ENCODE data around the gene EDAR.

Gene EDAR

GRCh38 chr2:108877506-108877905 is 111.5 kb downstream of the EDAR start:
- TF ChIP-seq CTCF (IDR thresholded peaks at IDR 0.05; ENCODE audit: low read depth, low read length) = no peak
- no peak for DNase-seq (ENCODE audit: extremely low read depth, low read depth)

GRCh38 chr2:108870069-108870644 is 118.9 kb downstream of the EDAR start:
- no peak for DNase-seq (ENCODE audit: extremely low read depth, low read depth)
- no peak for TF ChIP-seq CTCF (IDR thresholded peaks at IDR 0.05; ENCODE audit: low read depth, low read length)

- TF ChIP-seq CTCF (IDR thresholded peaks at IDR 0.05; ENCODE audit: low read depth, low read length) = no peak
- DNase-seq (ENCODE audit: extremely low read depth, low read depth) = no peak
These were observed 119.5 kb downstream of the EDAR start for GRCh38 chr2:108869542-108869941.

GRCh38 chr2:108868911-108869310 is 120.1 kb downstream of the EDAR start:
- DNase-seq (ENCODE audit: extremely low read depth, low read depth) = no peak
- no peak for TF ChIP-seq CTCF (IDR thresholded peaks at IDR 0.05; ENCODE audit: low read depth, low read length)

- TF ChIP-seq CTCF (IDR thresholded peaks at IDR 0.05; ENCODE audit: low read depth, low read length) = no peak
- no peak for DNase-seq (ENCODE audit: extremely low read depth, low read depth)
These were observed 123.0 kb downstream of the EDAR start for GRCh38 chr2:108866041-108866440.

- DNase-seq (ENCODE audit: extremely low read depth, low read depth) = no peak
- no peak for TF ChIP-seq CTCF (IDR thresholded peaks at IDR 0.05; ENCODE audit: low read depth, low read length)
These were observed 130.1 kb downstream of the EDAR start for GRCh38 chr2:108858894-108859293.

GRCh38 chr2:108855194-108855593 is 133.8 kb downstream of the EDAR start:
- TF ChIP-seq CTCF (IDR thresholded peaks at IDR 0.05; ENCODE audit: low read depth, low read length) = no peak; the same call in 1 of the 2 replicates
- no peak for DNase-seq (ENCODE audit: extremely low read depth, low read depth)
